ENCODE measurements around the gene FOXP1. TPM values are rescaled to one million over a fixed set of nuclear protein-coding genes. Genes with fewer than 3 reads are reported as not detected.

The FOXP1 gene
- total RNA-seq, 1 donor from 2014 or later, result 31.1 TPM

- H3K27ac Mint-ChIP-seq (ENCODE audit: unreplicated experiment), result no peak overlapping the region
- H3K36me3 Mint-ChIP-seq (ENCODE audit: unreplicated experiment), result no peaks in the 10 kb centered on the region
- H3K9me3 Mint-ChIP-seq (ENCODE audit: unreplicated experiment), result no peaks in the 10 kb centered on the region
- no peak for TF ChIP-seq CTCF (IDR thresholded peaks at IDR 0.05; ENCODE audit: partially characterized antibody, unreplicated experiment)
- no peak overlapping the region for H3K4me3 Mint-ChIP-seq (ENCODE audit: unreplicated experiment)
- peaks cover 21% of the 10 kb centered on the region for H3K4me1 Mint-ChIP-seq (ENCODE audit: low read depth, unreplicated experiment)
- H3K27me3 Mint-ChIP-seq (ENCODE audit: unreplicated experiment), result no peaks in the 10 kb centered on the region
- no peak for DNase-seq
Observed at GRCh38 chr3:71127844-71128243, 455.7 kb downstream of the FOXP1 start.

GRCh38 chr3:71127052-71127831, 456.3 kb downstream of the FOXP1 start:
- H3K27ac Mint-ChIP-seq (ENCODE audit: unreplicated experiment), result no peak overlapping the region
- no peaks in the 10 kb centered on the region for H3K27me3 Mint-ChIP-seq (ENCODE audit: unreplicated experiment)
- no peak for TF ChIP-seq CTCF (IDR thresholded peaks at IDR 0.05; ENCODE audit: partially characterized antibody, unreplicated experiment)
- peaks cover 18% of the 10 kb centered on the region for H3K4me1 Mint-ChIP-seq (ENCODE audit: low read depth, unreplicated experiment)
- no peak overlapping the region for H3K4me3 Mint-ChIP-seq (ENCODE audit: unreplicated experiment)
- H3K36me3 Mint-ChIP-seq (ENCODE audit: unreplicated experiment), result no peaks in the 10 kb centered on the region
- no peak for DNase-seq
- H3K9me3 Mint-ChIP-seq (ENCODE audit: unreplicated experiment), result no peaks in the 10 kb centered on the region

DNA sequence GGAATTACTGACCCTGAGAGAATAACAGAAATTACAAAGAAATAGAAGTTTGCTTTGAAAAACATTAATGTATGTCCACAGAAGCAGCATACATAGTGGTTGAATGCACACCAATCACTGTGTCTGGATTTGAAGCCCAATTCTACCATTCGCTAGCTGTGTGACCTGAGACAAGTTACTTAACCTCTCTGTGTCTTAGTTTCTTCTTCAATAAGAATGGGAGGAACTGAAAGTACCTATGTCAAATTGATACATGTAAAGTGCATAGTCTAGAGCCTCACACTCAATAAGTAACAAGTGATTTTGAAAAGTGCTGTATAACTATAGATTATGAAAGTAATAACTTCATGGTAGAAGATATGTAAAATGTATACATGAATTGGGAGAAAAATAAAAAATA, 457.8 kb downstream of the FOXP1 start:
- TF ChIP-seq CTCF (IDR thresholded peaks at IDR 0.05; ENCODE audit: partially characterized antibody, unreplicated experiment), result no peak
- H3K9me3 Mint-ChIP-seq (ENCODE audit: unreplicated experiment), result no peaks in the 10 kb centered on the region
- H3K27me3 Mint-ChIP-seq (ENCODE audit: unreplicated experiment), result no peaks in the 10 kb centered on the region
- DNase-seq, result no peak
- H3K4me1 Mint-ChIP-seq (ENCODE audit: low read depth, unreplicated experiment), result peaks cover 13% of the 10 kb centered on the region
- no peaks in the 10 kb centered on the region for H3K36me3 Mint-ChIP-seq (ENCODE audit: unreplicated experiment)
- no peak overlapping the region for H3K4me3 Mint-ChIP-seq (ENCODE audit: unreplicated experiment)
- H3K27ac Mint-ChIP-seq (ENCODE audit: unreplicated experiment), result no peak overlapping the region

DNA sequence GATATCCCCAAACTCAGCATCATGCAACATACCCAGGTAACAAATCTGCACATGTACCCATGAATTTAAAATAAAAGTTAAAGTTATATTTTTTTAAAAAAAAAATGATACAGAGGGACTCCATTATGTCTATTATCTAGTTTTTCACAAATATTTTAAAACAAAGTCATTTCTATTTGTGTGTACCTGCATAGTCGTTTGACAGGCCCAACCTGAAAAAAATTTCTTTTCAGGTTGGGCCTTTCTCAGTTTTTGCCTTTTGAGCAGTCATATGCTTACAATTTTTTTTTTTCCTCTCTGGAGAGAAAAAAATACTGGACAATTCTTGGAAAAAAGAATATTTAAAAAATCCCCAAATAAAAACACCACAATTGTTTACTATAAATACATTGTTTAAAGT, 459.5 kb downstream of the FOXP1 start:
- Mint-ChIP-seq H3K4me1 (ENCODE audit: low read depth, unreplicated experiment) (peaks cover 2% of the 10 kb centered on the region), H3K36me3 (ENCODE audit: unreplicated experiment) (no peaks in the 10 kb centered on the region), H3K27me3 (ENCODE audit: unreplicated experiment) (no peaks in the 10 kb centered on the region), H3K27ac (ENCODE audit: unreplicated experiment) (no peak overlapping the region), H3K9me3 (ENCODE audit: unreplicated experiment) (no peaks in the 10 kb centered on the region), H3K4me3 (ENCODE audit: unreplicated experiment) (no peak overlapping the region)
- no peak for DNase-seq
- no peak for TF ChIP-seq CTCF (IDR thresholded peaks at IDR 0.05; ENCODE audit: partially characterized antibody, unreplicated experiment)

GRCh38 chr3:71122641-71123040, 460.9 kb downstream of the FOXP1 start:
- H3K27ac Mint-ChIP-seq (ENCODE audit: unreplicated experiment), result no peak overlapping the region
- no peaks in the 10 kb centered on the region for H3K36me3 Mint-ChIP-seq (ENCODE audit: unreplicated experiment)
- peaks cover 3% of the 10 kb centered on the region for H3K4me1 Mint-ChIP-seq (ENCODE audit: low read depth, unreplicated experiment)
- no peak for TF ChIP-seq CTCF (IDR thresholded peaks at IDR 0.05; ENCODE audit: partially characterized antibody, unreplicated experiment)
- peaks cover 1% of the 10 kb centered on the region for H3K9me3 Mint-ChIP-seq (ENCODE audit: unreplicated experiment)
- H3K27me3 Mint-ChIP-seq (ENCODE audit: unreplicated experiment), result no peaks in the 10 kb centered on the region
- DNase-seq, result no peak
- no peak overlapping the region for H3K4me3 Mint-ChIP-seq (ENCODE audit: unreplicated experiment)

Measured in glutamatergic neuron (in vitro differentiated cells).